Activated naive CD4-positive, alpha-beta T cell treated with anti-CD3 and anti-CD28 coated beads, Interleukin-2, amount 10 ng/mL, durations not matched to agents 5 hours and 36 hours (primary cell): ENCODE data around the gene MOGAT3. TPM values are rescaled to one million over a fixed set of nuclear protein-coding genes. Genes with fewer than 3 reads are reported as not detected.

ENCODE experiments used
- microRNA-seq: library from miRNA; unstranded; fragments of <30 nt; microRNA quantifications from one replicate; pipeline ENCODE4 v1.2.0, GENCODE V29; 2022; ENCODE audit warnings: borderline microRNAs expressed, borderline replicate concordance
- total RNA-seq, 2 experiments: library from RNA; stranded (reverse); gene quantifications; one replicate each; pipeline ENCODE4 v1.2.3, GENCODE V29; 2021

Gene MOGAT3, protein sequence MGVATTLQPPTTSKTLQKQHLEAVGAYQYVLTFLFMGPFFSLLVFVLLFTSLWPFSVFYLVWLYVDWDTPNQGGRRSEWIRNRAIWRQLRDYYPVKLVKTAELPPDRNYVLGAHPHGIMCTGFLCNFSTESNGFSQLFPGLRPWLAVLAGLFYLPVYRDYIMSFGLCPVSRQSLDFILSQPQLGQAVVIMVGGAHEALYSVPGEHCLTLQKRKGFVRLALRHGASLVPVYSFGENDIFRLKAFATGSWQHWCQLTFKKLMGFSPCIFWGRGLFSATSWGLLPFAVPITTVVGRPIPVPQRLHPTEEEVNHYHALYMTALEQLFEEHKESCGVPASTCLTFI
- under 1 TPM in 1 of 2 experiments, not detected in 1; 0.18 TPM for total RNA-seq

DNA sequence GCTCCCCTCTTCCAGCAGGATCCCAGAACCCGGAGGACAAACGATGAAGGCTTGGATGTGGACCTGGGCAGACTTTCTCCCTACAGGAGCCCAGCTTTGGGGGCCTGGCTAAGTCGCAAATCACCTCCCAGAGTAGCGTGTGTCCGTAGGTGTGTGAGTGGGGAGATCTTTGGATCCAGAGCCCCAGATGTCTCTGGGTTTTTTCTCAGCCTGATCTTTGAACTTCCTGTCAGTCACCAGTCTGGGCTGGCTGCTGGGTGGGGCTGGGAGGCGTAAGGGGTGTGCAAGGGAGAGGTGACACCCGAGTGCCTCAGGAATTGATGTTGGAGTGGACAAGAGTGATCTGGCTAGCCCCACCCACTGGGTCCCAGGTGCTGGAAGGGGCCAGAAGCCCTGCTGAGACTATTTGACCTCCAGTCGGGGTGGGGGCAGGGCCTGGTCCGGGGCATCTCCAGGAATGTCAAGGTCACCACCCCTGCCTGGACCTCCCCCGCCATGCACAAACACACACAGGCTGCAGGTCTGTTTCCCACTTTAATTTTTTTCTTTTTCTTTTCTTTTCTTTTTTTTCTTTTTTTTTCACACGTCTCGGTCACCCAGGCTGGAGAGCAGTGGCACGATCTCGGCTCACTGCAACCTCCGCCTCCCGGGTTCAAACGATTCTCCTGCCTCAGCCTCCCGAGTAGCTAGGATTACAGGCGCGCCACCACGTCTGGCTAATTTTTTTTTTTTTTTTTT, at the start of gene MOGAT3:
Gene MOGAT3, minus strand, starts transcription at position 175 of the 738 bp plus-strand sequence. CDS start 182 bp downstream, outside the sequence.

DNA sequence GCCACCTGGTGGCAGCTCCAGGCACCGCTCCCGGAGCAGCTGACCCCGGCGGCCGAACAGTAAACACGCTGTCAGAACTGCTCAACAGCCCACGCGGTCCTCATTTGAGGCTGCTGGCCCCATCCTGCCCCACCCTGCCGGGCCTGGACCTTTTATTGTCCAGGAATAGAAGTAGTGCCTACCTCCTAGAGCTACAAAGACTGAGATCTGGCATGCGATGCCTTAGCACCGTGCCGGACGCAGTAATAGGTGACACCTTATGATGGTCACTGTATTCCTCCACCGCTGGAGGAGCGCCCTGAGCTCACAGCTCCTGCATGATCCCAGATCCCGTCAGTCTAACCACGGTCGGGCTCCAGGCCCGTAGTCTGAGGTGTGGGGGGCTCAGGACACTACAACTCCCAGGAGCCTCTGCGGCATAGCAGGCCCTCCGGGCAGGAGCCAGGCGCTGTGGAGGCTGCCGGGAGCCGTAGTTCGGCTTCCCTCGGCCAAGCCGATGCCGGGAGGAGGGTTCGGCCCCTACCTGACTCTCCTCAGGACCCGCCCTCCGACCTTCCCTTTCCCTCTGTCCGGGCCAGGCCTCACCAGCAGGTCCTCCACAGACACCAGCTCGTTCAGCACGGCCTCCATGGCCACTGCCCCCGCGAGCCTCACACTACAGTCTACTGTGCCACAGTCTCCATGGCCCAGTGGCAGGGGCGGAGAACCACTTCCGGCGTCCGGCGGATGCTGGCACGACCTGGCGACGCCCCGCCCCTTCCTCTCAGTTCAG, 43.7 kb upstream of the MOGAT3 start, which contains the start of gene FIS1:
Gene FIS1, minus strand, starts transcription at position 707 of the 772 bp plus-strand sequence. Its CDS starts 77 bp downstream, at position 630.

DNA sequence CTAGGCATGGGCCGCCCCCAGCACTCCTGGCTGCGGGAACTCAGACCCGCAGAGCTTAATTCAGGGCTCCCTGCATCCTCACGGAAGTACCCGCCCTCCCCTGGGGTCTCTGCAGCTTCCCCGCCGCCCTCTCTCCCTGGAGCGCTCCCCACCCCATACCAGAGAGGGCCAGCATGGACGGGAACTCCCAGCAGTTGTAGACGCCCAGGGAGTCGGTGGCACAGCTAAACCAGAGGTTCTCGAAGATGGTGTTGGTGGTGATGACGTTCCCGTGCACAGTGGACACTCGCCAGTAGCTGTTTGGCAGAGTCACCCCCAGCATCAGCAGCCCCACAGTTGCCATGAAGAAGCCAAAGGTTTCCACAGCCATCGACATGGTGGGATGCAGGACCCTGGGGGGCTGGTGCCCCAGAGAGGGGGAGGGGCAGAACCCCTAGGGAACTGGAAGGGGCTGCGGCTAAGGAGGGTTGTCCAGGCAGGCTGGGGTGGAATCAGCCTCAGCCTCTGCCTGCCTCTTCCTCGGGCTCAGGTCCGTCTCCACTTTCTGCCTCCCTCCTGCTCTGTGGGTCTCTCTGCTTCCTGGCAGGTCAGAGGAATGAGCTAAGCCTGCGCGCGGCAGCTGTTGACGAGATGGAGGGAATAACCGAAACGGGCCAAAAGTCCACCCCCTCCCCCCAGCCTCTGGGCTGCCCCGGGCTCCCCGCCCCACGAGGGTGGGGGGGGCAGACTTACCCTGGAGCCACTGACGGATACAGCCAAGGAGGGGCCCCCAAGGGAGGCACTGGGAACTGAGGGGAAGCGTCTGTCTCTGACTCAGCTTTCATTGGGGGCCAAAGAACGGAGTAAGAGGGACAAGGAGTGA, 36.6 kb upstream of the MOGAT3 start, which contains the start of gene CLDN15:
Gene CLDN15, minus strand, starts transcription at position 597 of the 862 bp plus-strand sequence. Its CDS starts 221 bp downstream, at position 376.

DNA sequence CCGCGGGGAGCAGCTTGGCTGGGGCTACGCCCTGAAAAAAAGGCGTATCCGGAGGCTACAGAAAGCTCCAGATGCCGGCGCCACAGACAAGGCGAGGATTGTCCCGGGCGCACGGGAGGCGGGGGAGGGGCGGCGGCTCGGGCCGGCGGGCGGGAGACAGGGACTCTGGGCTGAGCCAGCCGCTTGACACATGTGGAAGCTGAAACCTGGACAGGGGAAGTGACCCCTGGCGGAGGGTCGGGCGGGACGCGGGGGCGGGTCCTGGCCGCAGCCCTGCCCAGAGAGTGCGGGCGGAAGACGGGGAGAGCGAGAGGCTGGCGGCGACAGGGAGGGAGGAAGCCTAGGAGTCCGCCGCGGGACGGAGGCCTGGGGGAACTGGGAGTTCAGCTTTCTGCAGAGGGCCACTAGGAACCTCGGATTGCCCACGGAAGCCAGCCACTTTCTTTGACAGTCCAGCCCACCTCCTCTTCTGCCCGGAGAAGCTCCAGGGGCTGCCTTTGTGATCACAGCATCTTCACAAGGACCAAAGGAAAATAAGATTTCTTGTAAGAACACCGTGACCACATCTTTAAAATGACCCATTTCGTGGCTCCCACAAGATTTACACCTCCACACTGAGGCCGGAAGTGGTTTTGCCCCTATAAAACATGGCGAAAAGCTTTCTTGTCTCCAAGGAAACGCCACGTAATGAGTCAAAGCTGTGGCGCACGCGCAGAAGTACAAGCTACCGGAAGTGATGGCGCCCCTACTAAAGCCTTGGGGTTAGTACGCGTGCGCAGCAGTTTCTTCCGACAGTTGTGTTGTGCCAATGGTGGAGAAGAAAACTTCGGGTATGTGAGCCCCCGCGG, 16.8 kb upstream of the MOGAT3 start, which contains the start of the genes PLOD3 and ZNHIT1:
Gene PLOD3, minus strand, starts transcription at position 194 of the 848 bp plus-strand sequence. CDS start 307 bp downstream, outside the sequence.
Gene ZNHIT1, plus strand, starts transcription at position 778 of the 848 bp plus-strand sequence. Its CDS starts 31 bp downstream, at position 809.

DNA sequence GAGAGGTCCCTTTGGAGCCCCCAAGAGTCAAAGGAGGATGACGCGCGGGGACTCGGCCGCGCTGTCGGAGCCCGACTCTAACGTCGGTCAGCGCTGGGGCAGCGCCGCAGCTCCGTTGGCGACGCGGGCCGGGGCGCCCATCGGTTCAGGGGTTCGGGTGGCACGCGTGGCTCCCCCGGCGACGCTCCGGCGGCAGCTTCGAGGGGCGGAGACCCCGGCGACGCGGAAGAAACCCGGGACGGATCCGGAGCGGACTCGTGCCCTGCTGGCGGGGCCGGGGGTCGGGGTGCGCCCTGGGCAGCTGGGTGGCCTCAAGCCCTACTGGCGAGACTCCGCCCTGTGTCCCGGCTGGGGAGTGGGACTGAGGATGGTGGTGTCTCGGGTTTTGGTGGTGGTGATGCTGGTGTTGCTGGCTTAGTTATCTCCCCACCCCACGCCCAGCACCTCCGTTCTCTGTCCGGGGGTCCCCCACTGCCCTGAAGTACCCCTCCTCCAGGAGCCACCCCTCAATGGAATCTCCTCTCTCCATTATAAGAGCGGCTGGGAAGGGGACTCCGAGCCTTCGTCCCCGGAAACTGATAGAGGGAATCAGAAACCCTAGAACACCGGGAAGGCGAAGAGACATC, 20.6 kb downstream of the MOGAT3 start, which contains the start of gene NAT16:
Gene NAT16, minus strand, starts transcription at position 164 of the 626 bp plus-strand sequence. CDS start 5,486 bp downstream, outside the sequence.

DNA sequence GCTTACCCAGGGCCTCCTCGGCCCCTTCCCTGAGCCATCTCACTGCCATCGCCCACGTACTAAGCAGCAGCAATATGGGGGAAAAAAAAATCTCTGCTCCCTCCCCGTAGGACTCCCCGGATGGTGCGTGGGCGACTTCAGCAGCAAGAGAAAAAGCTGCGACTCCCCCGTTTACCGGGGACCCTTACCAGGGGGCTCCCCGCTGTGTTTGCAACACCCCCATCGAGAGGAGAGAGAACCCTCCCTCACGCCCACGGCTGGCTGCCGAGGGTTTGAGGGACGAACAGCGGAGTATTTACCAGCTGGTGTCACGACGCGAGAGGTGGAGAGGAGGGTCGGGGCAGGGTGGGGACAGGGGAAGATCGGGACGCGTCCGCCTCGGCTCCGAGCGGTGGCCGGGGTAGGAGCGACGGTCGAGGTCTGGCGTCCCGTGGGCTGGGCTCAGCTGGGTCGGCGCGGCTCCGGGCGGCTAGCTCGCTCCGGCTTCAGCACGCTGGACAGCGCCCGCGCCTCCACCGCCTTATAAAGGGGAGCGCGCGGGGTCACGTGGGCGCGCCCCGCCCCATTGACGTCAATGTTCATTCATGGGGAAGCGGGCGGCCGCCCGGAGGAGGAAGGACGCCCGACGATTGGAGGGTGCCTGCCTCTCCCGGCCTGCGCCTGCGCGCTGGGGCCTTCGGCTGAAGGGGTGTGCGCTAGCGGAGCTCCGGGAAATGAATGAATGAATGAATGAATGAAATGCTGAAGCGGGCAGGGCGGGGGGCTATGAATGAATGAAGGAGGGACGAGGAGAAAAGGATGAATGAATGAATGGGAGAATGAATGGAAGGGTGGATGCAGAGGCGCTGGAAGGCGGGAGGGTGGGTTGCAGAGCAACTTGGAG, 35.5 kb downstream of the MOGAT3 start, which contains the start of gene VGF:
Gene VGF, minus strand, starts transcription at position 495 of the 883 bp plus-strand sequence. CDS start 726 bp downstream, outside the sequence.

DNA sequence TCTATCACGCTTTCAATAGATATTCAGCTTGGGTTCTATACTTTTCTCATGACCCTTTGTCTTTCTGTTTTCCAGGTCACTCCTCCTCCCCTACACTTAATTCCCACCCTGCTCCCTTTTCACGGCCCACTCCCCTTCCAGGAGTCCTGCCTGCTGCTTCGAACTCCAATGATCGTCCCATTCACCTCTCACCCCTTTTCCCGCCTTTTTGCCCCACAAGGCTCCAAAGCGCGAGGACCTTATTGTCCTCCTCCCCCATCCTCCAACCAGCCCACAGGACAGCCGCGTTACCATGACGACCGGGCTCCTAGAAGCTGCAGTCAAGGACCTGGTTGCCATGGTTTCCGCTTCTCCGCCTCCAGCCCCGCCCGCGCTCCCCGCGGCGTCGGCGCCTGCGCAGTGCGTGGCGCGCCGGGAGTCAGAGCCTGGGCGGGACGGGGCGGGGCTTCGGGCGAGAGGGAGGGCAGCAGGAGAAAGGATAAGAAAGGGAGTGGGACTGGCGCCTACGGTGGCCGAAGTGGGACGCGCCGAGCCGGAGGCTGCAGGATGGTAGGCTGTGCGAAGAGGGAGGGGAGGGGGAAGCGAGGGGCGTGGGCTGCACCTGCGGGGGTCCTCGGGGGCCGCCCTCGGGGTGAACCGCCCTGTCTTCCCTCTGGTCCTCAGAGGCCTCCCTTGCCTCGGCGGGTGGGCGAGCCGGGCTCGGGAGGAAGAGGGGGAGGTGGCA, 46.7 kb downstream of the MOGAT3 start, which contains the start of gene AP1S1:
Gene AP1S1, plus strand, starts transcription at position 508 of the 724 bp plus-strand sequence. Its CDS starts 39 bp downstream, at position 547.

Small RNA genes within 50 kb of the gene (microRNA-seq; reads per million reads assigned to microRNA genes)
- not detected for gene MIR4653

Other genes starting within 250 kb of the MOGAT3 start
- gene MUC12, start 231.5 kb downstream of the MOGAT3 start, total RNA-seq = not detected
- gene MUC17, start 181.0 kb downstream of the MOGAT3 start, total RNA-seq = not detected
- gene TRIM56, start 115.6 kb downstream of the MOGAT3 start, total RNA-seq = 10 to 100 TPM; 51.8 to 54.3 TPM
- gene SERPINE1, start 73.9 kb downstream of the MOGAT3 start, total RNA-seq = under 1 TPM; 0.18 to 0.22 TPM
- 10 to 100 TPM; 32.1 to 40.8 TPM for gene AP1S1, start 46.6 kb downstream of the MOGAT3 start, total RNA-seq
- under 1 TPM; 0.14 to 0.25 TPM for gene VGF, start 35.5 kb downstream of the MOGAT3 start, total RNA-seq
- not detected for gene NAT16, start 20.7 kb downstream of the MOGAT3 start, total RNA-seq
- gene PLOD3, start 16.5 kb upstream of the MOGAT3 start, total RNA-seq = 10 to 100 TPM; 68.7 to 73.0 TPM
- gene ZNHIT1, start 17.1 kb upstream of the MOGAT3 start, total RNA-seq = 10 to 100 TPM; 62.6 to 62.7 TPM
- 10 to 100 TPM; 23.8 to 24.1 TPM for gene CLDN15, start 36.8 kb upstream of the MOGAT3 start, total RNA-seq
- gene FIS1, start 44.0 kb upstream of the MOGAT3 start, total RNA-seq = 100 to 1,000 TPM; 121 to 122 TPM
- gene IFT22, start 120.8 kb upstream of the MOGAT3 start, total RNA-seq = 1 to 10 TPM; 8.5 to 8.7 TPM
- not detected for gene COL26A1, start 161.8 kb upstream of the MOGAT3 start, total RNA-seq